NCI-H2107 (cell line): Measurements from ENCODE around the gene HECW1.

Experiments used
- DNase-seq: peaks from one replicate; lab custom pipeline; 2025; lab: John Stamatoyannopoulos, UW

Gene HECW1

GRCh38 chr7:43148161-43148731 lies 35.8 kb downstream of the HECW1 start:
- no peak for DNase-seq

- no peak for DNase-seq
Measured at GRCh38 chr7:43151076-43151475, 38.6 kb downstream of the HECW1 start.

GRCh38 chr7:43152696-43153095 lies 40.2 kb downstream of the HECW1 start:
- DNase-seq, result no peak

- no peak for DNase-seq
Measured at GRCh38 chr7:43155636-43156035, 43.2 kb downstream of the HECW1 start.

GRCh38 chr7:43163885-43164284 lies 51.4 kb downstream of the HECW1 start:
- DNase-seq, result no peak

GRCh38 chr7:43164757-43165156 lies 52.3 kb downstream of the HECW1 start:
- no peak for DNase-seq

- no peak for DNase-seq
Measured at GRCh38 chr7:43166686-43167085, 54.2 kb downstream of the HECW1 start.

GRCh38 chr7:43169076-43169475 lies 56.6 kb downstream of the HECW1 start:
- DNase-seq, result no peak

- DNase-seq, result no peak
Measured at GRCh38 chr7:43170571-43170970, 58.1 kb downstream of the HECW1 start.

- no peak for DNase-seq
Measured at GRCh38 chr7:43175570-43176200, 63.2 kb downstream of the HECW1 start.

GRCh38 chr7:43179393-43179792 lies 66.9 kb downstream of the HECW1 start:
- DNase-seq, result no peak

GRCh38 chr7:43192806-43193460 lies 80.5 kb downstream of the HECW1 start:
- no peak for DNase-seq

GRCh38 chr7:43193893-43194292 lies 81.4 kb downstream of the HECW1 start:
- no peak for DNase-seq

- no peak for DNase-seq
Measured at GRCh38 chr7:43195256-43195655, 82.8 kb downstream of the HECW1 start.

- no peak for DNase-seq
Measured at GRCh38 chr7:43195768-43196167, 83.3 kb downstream of the HECW1 start.

GRCh38 chr7:43196379-43196778 lies 83.9 kb downstream of the HECW1 start:
- DNase-seq, result no peak

GRCh38 chr7:43198016-43198415 lies 85.6 kb downstream of the HECW1 start:
- DNase-seq, result no peak

GRCh38 chr7:43198599-43199090 lies 86.2 kb downstream of the HECW1 start:
- no peak for DNase-seq

GRCh38 chr7:43199371-43200160 lies 87.1 kb downstream of the HECW1 start:
- no peak for DNase-seq

- no peak for DNase-seq
Measured at GRCh38 chr7:43201912-43202311, 89.5 kb downstream of the HECW1 start.

GRCh38 chr7:43204081-43204480 lies 91.6 kb downstream of the HECW1 start:
- DNase-seq, result no peak

GRCh38 chr7:43205171-43205795 lies 92.8 kb downstream of the HECW1 start:
- DNase-seq, result no peak
